NCI-H1694 (cell line): Measurements from ENCODE around the gene PLA2G4F.
"Not testable (repeated sequence)": the region's sequence is repeated elsewhere in the genome, so short reads cannot be mapped to it uniquely, and the experiment has no call there.

Experiments
- DNase-seq: peaks from one replicate; lab custom pipeline; 2025; lab: John Stamatoyannopoulos, UW

The PLA2G4F gene

GRCh38 chr15:42100021-42100800, 56.2 kb downstream of the PLA2G4F start:
- DNase-seq, result no peak

- no peak for DNase-seq
These were observed 59.4 kb downstream of the PLA2G4F start for GRCh38 chr15:42097018-42097417.

GRCh38 chr15:42094512-42094963, 61.9 kb downstream of the PLA2G4F start, which contains the start of gene PLA2G4D:
TSS of gene PLA2G4D (minus strand) at chr15:42094562. CDS start at chr15:42094459, 103 bp downstream.
- no peak for DNase-seq

GRCh38 chr15:42093966-42094365, 62.5 kb downstream of the PLA2G4F start:
- no peak for DNase-seq

- no peak for DNase-seq
These were observed 63.8 kb downstream of the PLA2G4F start for GRCh38 chr15:42092398-42093318.

- DNase-seq, result not testable (repeated sequence)
These were observed 64.6 kb downstream of the PLA2G4F start for GRCh38 chr15:42091753-42092397.

- no peak for DNase-seq
These were observed 65.7 kb downstream of the PLA2G4F start for GRCh38 chr15:42090781-42091180.

GRCh38 chr15:42090370-42090769, 66.1 kb downstream of the PLA2G4F start:
- DNase-seq, result no peak

GRCh38 chr15:42089942-42090341, 66.5 kb downstream of the PLA2G4F start:
- no peak for DNase-seq
